Nephron progenitor cell (in vitro differentiated cells): ENCODE results near the gene TNIP3.

Experiments used
- DNase-seq: peaks from one replicate; pipeline ENCODE4 v3.0.0; 2021
- H3K27ac Mint-ChIP-seq: 2 replicates; pipeline ENCODE4 v1.8.0; 2021; ENCODE audit warnings: mild to moderate bottlenecking, moderate library complexity, mixed read lengths
- H3K27me3 Mint-ChIP-seq: 2 replicates; pipeline ENCODE4 v1.8.0; 2021; ENCODE audit warnings: mild to moderate bottlenecking, low read depth, mixed read lengths; ENCODE audit not compliant: poor library complexity
- H3K36me3 Mint-ChIP-seq: 2 replicates; pipeline ENCODE4 v1.8.0; 2021; ENCODE audit warnings: low read depth, mixed read lengths
- H3K4me1 Mint-ChIP-seq: 2 replicates; pipeline ENCODE4 v1.8.0; 2021; ENCODE audit warnings: mixed read lengths
- H3K4me3 Mint-ChIP-seq: 2 replicates; pipeline ENCODE4 v1.8.0; 2021; ENCODE audit warnings: mild to moderate bottlenecking, moderate library complexity, mixed read lengths
- H3K9me3 Mint-ChIP-seq: 2 replicates; pipeline ENCODE4 v1.8.0; 2021; ENCODE audit warnings: mild to moderate bottlenecking, moderate library complexity, mixed read lengths
- TF ChIP-seq, protein P1 (sequence below): fragments of 200-600 bp; sonication (generic); IDR thresholded peaks from 2 replicates; pipeline ENCODE4 v1.5.0; 2021; ENCODE audit warnings: antibody characterized with exemption

Gene TNIP3

GRCh38 chr4:121190389-121190788 is 26.3 kb upstream of the TNIP3 start:
- Mint-ChIP-seq H3K27me3 (peaks cover 4% of the 10 kb centered on the region), H3K4me1 (no peaks in the 10 kb centered on the region), H3K27ac (no peak overlapping the region), H3K36me3 (no peaks in the 10 kb centered on the region), H3K9me3 (no peaks in the 10 kb centered on the region), H3K4me3 (no peak overlapping the region)
- TF ChIP-seq, protein P1, sequence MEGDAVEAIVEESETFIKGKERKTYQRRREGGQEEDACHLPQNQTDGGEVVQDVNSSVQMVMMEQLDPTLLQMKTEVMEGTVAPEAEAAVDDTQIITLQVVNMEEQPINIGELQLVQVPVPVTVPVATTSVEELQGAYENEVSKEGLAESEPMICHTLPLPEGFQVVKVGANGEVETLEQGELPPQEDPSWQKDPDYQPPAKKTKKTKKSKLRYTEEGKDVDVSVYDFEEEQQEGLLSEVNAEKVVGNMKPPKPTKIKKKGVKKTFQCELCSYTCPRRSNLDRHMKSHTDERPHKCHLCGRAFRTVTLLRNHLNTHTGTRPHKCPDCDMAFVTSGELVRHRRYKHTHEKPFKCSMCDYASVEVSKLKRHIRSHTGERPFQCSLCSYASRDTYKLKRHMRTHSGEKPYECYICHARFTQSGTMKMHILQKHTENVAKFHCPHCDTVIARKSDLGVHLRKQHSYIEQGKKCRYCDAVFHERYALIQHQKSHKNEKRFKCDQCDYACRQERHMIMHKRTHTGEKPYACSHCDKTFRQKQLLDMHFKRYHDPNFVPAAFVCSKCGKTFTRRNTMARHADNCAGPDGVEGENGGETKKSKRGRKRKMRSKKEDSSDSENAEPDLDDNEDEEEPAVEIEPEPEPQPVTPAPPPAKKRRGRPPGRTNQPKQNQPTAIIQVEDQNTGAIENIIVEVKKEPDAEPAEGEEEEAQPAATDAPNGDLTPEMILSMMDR, result no peak
- DNase-seq, result no peak

DNA sequence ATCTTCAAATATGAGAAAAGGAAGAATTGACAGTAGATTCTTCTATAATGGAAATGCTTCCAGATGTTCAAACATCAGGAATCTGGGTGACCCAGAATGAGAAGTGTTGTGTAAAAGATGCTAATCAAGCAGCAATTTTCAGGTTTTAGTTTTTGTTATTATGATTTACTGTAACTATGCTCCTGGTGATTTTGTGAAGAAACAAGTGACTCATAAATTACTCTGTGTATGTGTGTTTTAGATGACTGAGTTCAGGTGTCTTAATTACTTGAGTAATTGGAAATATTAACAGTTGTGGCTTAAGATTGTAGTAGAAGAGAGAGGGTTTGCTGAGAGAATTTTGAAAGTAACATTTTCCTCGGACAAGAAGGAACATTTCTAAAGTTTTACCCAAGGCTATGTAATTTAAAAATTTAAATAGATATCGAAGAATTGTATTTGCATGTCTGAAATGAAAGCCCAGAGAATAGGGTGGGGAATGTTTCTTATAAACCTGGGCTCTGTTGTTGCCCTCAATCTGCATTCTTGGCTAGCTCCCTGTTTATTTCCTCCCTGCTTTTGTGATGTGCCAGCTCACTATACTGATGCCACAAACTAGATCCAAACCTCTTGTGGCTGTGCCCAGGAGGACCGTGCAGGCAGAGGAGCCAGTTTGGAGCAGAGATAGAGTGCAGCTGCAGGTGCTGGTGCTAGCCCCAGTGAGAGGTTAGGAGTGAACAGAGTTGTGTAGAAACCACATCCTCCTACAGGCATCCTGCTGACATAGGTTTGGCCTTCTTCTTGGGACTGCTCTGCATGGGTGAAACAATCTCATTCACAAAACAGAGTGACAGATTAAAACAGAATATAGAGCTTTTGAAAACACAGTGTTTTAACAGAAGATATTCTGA is 25.4 kb upstream of the TNIP3 start:
- Mint-ChIP-seq H3K9me3 (no peaks in the 10 kb centered on the region), H3K36me3 (no peaks in the 10 kb centered on the region), H3K4me1 (no peaks in the 10 kb centered on the region), H3K27me3 (peaks cover 4% of the 10 kb centered on the region), H3K4me3 (no peak overlapping the region), H3K27ac (no peak overlapping the region)
- DNase-seq, result no peak
- TF ChIP-seq, protein P1, result no peak

DNA sequence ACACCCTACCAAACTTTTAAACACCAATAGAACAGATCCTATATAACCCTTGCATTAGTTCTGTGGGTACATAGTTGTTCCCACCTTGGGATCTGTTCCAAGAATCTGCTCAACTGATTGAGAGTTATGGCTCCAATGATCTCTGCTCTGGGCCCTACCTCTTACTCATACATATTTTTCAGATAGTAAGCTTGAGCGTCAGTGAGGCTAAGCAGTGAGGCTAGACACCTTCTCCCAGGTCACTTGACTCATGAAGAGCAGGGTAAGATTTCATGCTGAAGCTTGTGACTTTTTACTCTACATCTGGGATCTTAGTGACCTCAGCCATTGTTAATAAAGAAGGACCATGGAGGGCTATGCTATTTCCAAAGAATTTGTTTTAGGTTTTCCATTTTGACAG is 23.1 kb upstream of the TNIP3 start:
- TF ChIP-seq, protein P1, result no peak
- H3K4me1 Mint-ChIP-seq, result no peaks in the 10 kb centered on the region

GRCh38 chr4:121185960-121186359 is 21.8 kb upstream of the TNIP3 start:
- H3K4me1 Mint-ChIP-seq, result no peaks in the 10 kb centered on the region
- no peak overlapping the region for H3K4me3 Mint-ChIP-seq
- H3K27ac Mint-ChIP-seq, result no peak overlapping the region
- H3K9me3 Mint-ChIP-seq, result peaks cover 4% of the 10 kb centered on the region
- no peaks in the 10 kb centered on the region for H3K36me3 Mint-ChIP-seq
- TF ChIP-seq, protein P1, result no peak
- DNase-seq, result no peak
- H3K27me3 Mint-ChIP-seq, result peaks cover 4% of the 10 kb centered on the region

More for the DNA sequence above, 23.1 kb upstream of the TNIP3 start:
- Mint-ChIP-seq H3K27me3 (peaks cover 4% of the 10 kb centered on the region), H3K27ac (no peak overlapping the region), H3K4me3 (no peak overlapping the region), H3K36me3 (no peaks in the 10 kb centered on the region), H3K9me3 (peaks cover 4% of the 10 kb centered on the region)
- DNase-seq, result no peak

GRCh38 chr4:121183989-121184388 is 19.9 kb upstream of the TNIP3 start:
- Mint-ChIP-seq H3K36me3 (no peaks in the 10 kb centered on the region), H3K4me3 (no peak overlapping the region), H3K27me3 (no peaks in the 10 kb centered on the region), H3K27ac (no peak overlapping the region), H3K4me1 (no peaks in the 10 kb centered on the region), H3K9me3 (peaks cover 4% of the 10 kb centered on the region)
- TF ChIP-seq, protein P1, result no peak
- DNase-seq, result no peak

DNA sequence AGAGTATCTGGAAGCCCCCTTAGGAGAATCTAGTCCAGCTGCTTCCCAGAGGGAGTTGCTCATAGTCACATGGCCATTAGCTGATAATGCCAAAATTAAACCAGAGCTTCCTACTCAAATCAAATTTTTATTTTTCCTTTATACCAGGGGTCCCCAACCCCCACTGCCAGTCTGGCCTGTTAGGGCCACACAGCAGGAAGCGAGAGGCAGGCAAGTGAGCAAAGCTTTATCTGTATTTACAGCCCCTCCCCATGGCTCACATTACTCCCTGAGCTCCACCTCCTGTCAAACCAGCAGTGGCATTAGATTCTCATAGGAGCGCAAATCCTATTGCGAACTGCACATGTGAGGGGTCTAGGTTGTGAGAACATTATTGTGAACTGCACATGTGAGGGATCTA is 19.2 kb upstream of the TNIP3 start:
- Mint-ChIP-seq H3K9me3 (peaks cover 4% of the 10 kb centered on the region), H3K27me3 (no peaks in the 10 kb centered on the region), H3K36me3 (no peaks in the 10 kb centered on the region), H3K4me3 (no peak overlapping the region), H3K27ac (no peak overlapping the region), H3K4me1 (no peaks in the 10 kb centered on the region)
- TF ChIP-seq, protein P1, result no peak
- no peak for DNase-seq
